Ramos (cell line): Measurements from ENCODE around the gene STIM2.
"Not testable (repeated sequence)": the region's sequence is repeated elsewhere in the genome, so short reads cannot be mapped to it uniquely, and the experiment has no call there.

Experiments
- in situ Hi-C: fragments of 300-500 bp; cut with MboI; formaldehyde crosslinking; loops from one replicate; pipeline ENCODE4 v1.14.3; 2022; ENCODE audit warnings: low sequenced_read_pairs; ENCODE audit not compliant: unreplicated experiment

Gene STIM2

GRCh38 chr4:26860157-26860921 is at the start of gene STIM2:
STIM2 (plus strand) TSS chr4:26860841.
- in situ Hi-C loops, result no loop called here

- in situ Hi-C loops, result not testable (repeated sequence)
Measured at GRCh38 chr4:26811571-26811970, 49.1 kb upstream of the STIM2 start.

- in situ Hi-C loops, result no loop called here
Measured at GRCh38 chr4:26812049-26812714, 48.5 kb upstream of the STIM2 start.

- in situ Hi-C loops, result no loop called here
Measured at GRCh38 chr4:26813698-26814097, 46.9 kb upstream of the STIM2 start.

- in situ Hi-C loops, result no loop called here
Measured at GRCh38 chr4:26815199-26815598, 45.4 kb upstream of the STIM2 start.

GRCh38 chr4:26815706-26816105 is 44.9 kb upstream of the STIM2 start:
- in situ Hi-C loops, result no loop called here

- in situ Hi-C loops, result no loop called here
Measured at GRCh38 chr4:26819026-26819425, 41.6 kb upstream of the STIM2 start.

- in situ Hi-C loops, result no loop called here
Measured at GRCh38 chr4:26819478-26820095, 41.1 kb upstream of the STIM2 start.

GRCh38 chr4:26820346-26820745 is 40.3 kb upstream of the STIM2 start:
- in situ Hi-C loops, result no loop called here

GRCh38 chr4:26821031-26821430 is 39.6 kb upstream of the STIM2 start:
- in situ Hi-C loops, result no loop called here

- in situ Hi-C loops, result no loop called here
Measured at GRCh38 chr4:26821677-26822503, 38.8 kb upstream of the STIM2 start.

- in situ Hi-C loops, result no loop called here
Measured at GRCh38 chr4:26822546-26822945, 38.1 kb upstream of the STIM2 start.

GRCh38 chr4:26822974-26823373 is 37.7 kb upstream of the STIM2 start:
- in situ Hi-C loops, result not testable (repeated sequence)

GRCh38 chr4:26823583-26823982 is 37.1 kb upstream of the STIM2 start:
- in situ Hi-C loops, result no loop called here

GRCh38 chr4:26824667-26825066 is 36.0 kb upstream of the STIM2 start:
- in situ Hi-C loops, result no loop called here

GRCh38 chr4:26826721-26827120 is 33.9 kb upstream of the STIM2 start:
- in situ Hi-C loops, result no loop called here

- in situ Hi-C loops, result not testable (repeated sequence)
Measured at GRCh38 chr4:26827336-26827735, 33.3 kb upstream of the STIM2 start.

- in situ Hi-C loops, result no loop called here
Measured at GRCh38 chr4:26827798-26828197, 32.8 kb upstream of the STIM2 start.

- in situ Hi-C loops, result no loop called here
Measured at GRCh38 chr4:26829018-26829417, 31.6 kb upstream of the STIM2 start.

- in situ Hi-C loops, result loop anchor here (10.0 kb wide), 1 partner anchor 955 kb away; no protein-coding TSS in a partner anchor
Measured at GRCh38 chr4:26830033-26830432, 30.6 kb upstream of the STIM2 start.
